GM12872 (cell line): ENCODE results near the gene HEG1.

Experiments
- CTCF ChIP-seq: IDR thresholded peaks from 3 replicates; pipeline ENCODE4 v1.5.1; 2011; ENCODE audit warnings: low read depth, mild to moderate bottlenecking, low read length, moderate library complexity; ENCODE audit not compliant: insufficient read depth

The HEG1 gene

GRCh38 chr3:125055913-125056745, at the start of gene HEG1:
TSS of gene HEG1 (minus strand) at chr3:125055997. CDS start at chr3:125055890, 107 bp downstream.
- TF ChIP-seq CTCF: no peak

- TF ChIP-seq CTCF: no peak
Observed at GRCh38 chr3:125105116-125105515, 49.3 kb upstream of the HEG1 start.

- TF ChIP-seq CTCF: no peak
Observed at GRCh38 chr3:125104639-125105038, 48.8 kb upstream of the HEG1 start.

GRCh38 chr3:125103406-125103805, 47.6 kb upstream of the HEG1 start:
- TF ChIP-seq CTCF: no peak

- TF ChIP-seq CTCF: no peak
Observed at GRCh38 chr3:125102470-125102869, 46.7 kb upstream of the HEG1 start.

- no peak for TF ChIP-seq CTCF
Observed at GRCh38 chr3:125098611-125099291, 43.0 kb upstream of the HEG1 start.

- TF ChIP-seq CTCF: no peak
Observed at GRCh38 chr3:125090649-125091048, 34.9 kb upstream of the HEG1 start.
